Activated CD4-positive, alpha-beta T cell treated with anti-CD3 and anti-CD28 coated beads for 36 hours (primary cell): Measurements from ENCODE around the gene BRINP1. TPM values are rescaled to one million over a fixed set of nuclear protein-coding genes. Genes with fewer than 3 reads are reported as not detected.
A peak's percentile ranks its signal among the peaks of the same experiment; 100 is the strongest.

ENCODE experiments used
- ATAC-seq: fragments of 200-7000 bp; cut with Tn5 transposase; one replicate; pipeline ENCODE4 v1.10.0; 2021; ENCODE audit warnings: mild to moderate bottlenecking, moderate library complexity
- CTCF ChIA-PET: fragments of 350-600 bp; sonication (Branson Sonifier 250); formaldehyde crosslinking; loops from one replicate; lab custom pipeline; 2021; ENCODE audit warnings: antibody characterized with exemption; lab: Charles Lee
- POLR2A ChIA-PET: fragments of 350-600 bp; sonication (Branson Sonifier 250); formaldehyde crosslinking; loops from one replicate; lab custom pipeline; 2021; ENCODE audit warnings: antibody characterized with exemption, inconsistent platforms; lab: Charles Lee
- DNase-seq: peaks from one replicate; pipeline ENCODE4 v3.0.0-alpha.2; 2020
- H3K27ac Mint-ChIP-seq: one replicate; pipeline ENCODE4 v1.8.0; 2021; ENCODE audit warnings: mixed read lengths
- H3K27me3 Mint-ChIP-seq: one replicate; pipeline ENCODE4 v1.8.0; 2021; ENCODE audit warnings: mixed read lengths
- H3K36me3 Mint-ChIP-seq: one replicate; pipeline ENCODE4 v1.8.0; 2021; ENCODE audit warnings: low read depth, mixed read lengths
- H3K4me1 Mint-ChIP-seq: one replicate; pipeline ENCODE4 v1.8.0; 2021; ENCODE audit warnings: mixed read lengths
- H3K4me3 Mint-ChIP-seq: one replicate; pipeline ENCODE4 v1.8.0; 2021; ENCODE audit warnings: mild to moderate bottlenecking, moderate library complexity, mixed read lengths
- H3K9me3 Mint-ChIP-seq: one replicate; pipeline ENCODE4 v1.8.0; 2021; ENCODE audit warnings: low read depth, mixed read lengths
- intact Hi-C, 2 experiments: fragments of 100-400 bp; cut with DNase I in 1 of 2; cut with micrococcal nuclease in 1 of 2; formaldehyde crosslinking; loops; one replicate each; pipeline versions ENCODE4 v1.14.2 to v1.15.1; 2022 to 2024; cut with DNase I, micrococcal nuclease
- total RNA-seq, 2 experiments: library from RNA; stranded (reverse); gene quantifications; one replicate each; pipeline ENCODE4 v1.2.3, GENCODE V29; 2021

The BRINP1 gene
- total RNA-seq, 2 experiments from 2014 or later, result not detected

GRCh38 chr9:119369680-119370366 lies 588 bp upstream of the BRINP1 start:
- intact Hi-C loops, result loop anchor here in 1 of 2 experiments (10.0 kb wide), 2 partner anchors 975 to 1725 kb away; no protein-coding TSS in a partner anchor
- POLR2A ChIA-PET, result no interaction called here
- DNase-seq, result no peak
- CTCF ChIA-PET, result no interaction called here
- H3K9me3 Mint-ChIP-seq, result peaks cover 15% of the 10 kb centered on the region
- H3K36me3 Mint-ChIP-seq, result peaks cover 5% of the 10 kb centered on the region
- peaks cover 31% of the 10 kb centered on the region for H3K27me3 Mint-ChIP-seq
- peaks cover 3% of the 10 kb centered on the region for H3K4me1 Mint-ChIP-seq
- no peak for ATAC-seq
- no peak overlapping the region for H3K4me3 Mint-ChIP-seq
- H3K27ac Mint-ChIP-seq, result no peak overlapping the region

- DNase-seq (no peak), ATAC-seq (no peak)
- intact Hi-C loops, result loop anchor here in 1 of 2 experiments (10.0 kb wide), 1 partner anchor 1723 kb away; no protein-coding TSS in a partner anchor
- Mint-ChIP-seq H3K9me3 (peaks cover 15% of the 10 kb centered on the region), H3K4me3 (no peak overlapping the region), H3K36me3 (peaks cover 5% of the 10 kb centered on the region), H3K27me3 (peaks cover 31% of the 10 kb centered on the region), H3K27ac (no peak overlapping the region), H3K4me1 (peaks cover 3% of the 10 kb centered on the region)
- ChIA-PET CTCF (no interaction called here), POLR2A (no interaction called here)
These were observed 1.1 kb downstream of the BRINP1 start for GRCh38 chr9:119368179-119368578.

- peaks cover 3% of the 10 kb centered on the region for H3K4me1 Mint-ChIP-seq
- intact Hi-C loops, result loop anchor here in 1 of 2 experiments (10.0 kb wide), 1 partner anchor 1723 kb away; no protein-coding TSS in a partner anchor
- no peak overlapping the region for H3K4me3 Mint-ChIP-seq
- H3K27ac Mint-ChIP-seq, result no peak overlapping the region
- peaks cover 5% of the 10 kb centered on the region for H3K36me3 Mint-ChIP-seq
- CTCF ChIA-PET, result no interaction called here
- DNase-seq, result no peak
- no peak for ATAC-seq
- peaks cover 31% of the 10 kb centered on the region for H3K27me3 Mint-ChIP-seq
- H3K9me3 Mint-ChIP-seq, result peaks cover 15% of the 10 kb centered on the region
- POLR2A ChIA-PET, result no interaction called here
These were observed 1.6 kb downstream of the BRINP1 start for GRCh38 chr9:119367683-119368075.

GRCh38 chr9:119366909-119367682 lies 2.1 kb downstream of the BRINP1 start:
- DNase-seq (no peak), ATAC-seq (no peak)
- Mint-ChIP-seq H3K27me3 (peaks cover 31% of the 10 kb centered on the region), H3K27ac (no peak overlapping the region), H3K4me1 (peaks cover 3% of the 10 kb centered on the region), H3K36me3 (peaks cover 5% of the 10 kb centered on the region), H3K9me3 (peaks cover 15% of the 10 kb centered on the region), H3K4me3 (no peak overlapping the region)
- intact Hi-C loops, result loop anchor here in 1 of 2 experiments (10.0 kb wide), 1 partner anchor 1722 kb away; no protein-coding TSS in a partner anchor
- POLR2A ChIA-PET, result no interaction called here
- CTCF ChIA-PET, result interaction anchor here (0.7 kb wide), 1 partner anchor 16 kb away, joined by 3 read pairs; no protein-coding TSS in a partner anchor

- H3K4me3 Mint-ChIP-seq, result no peak overlapping the region
- H3K9me3 Mint-ChIP-seq, result peaks cover 7% of the 10 kb centered on the region
- intact Hi-C loops, result loop anchor here in 1 of 2 experiments (10.0 kb wide), 1 partner anchor 1721 kb away; no protein-coding TSS in a partner anchor
- ATAC-seq (no peak), DNase-seq (peak; percentile 17)
- H3K27me3 Mint-ChIP-seq, result peaks cover 21% of the 10 kb centered on the region
- ChIA-PET POLR2A (no interaction called here), CTCF (no interaction called here)
- no peak overlapping the region for H3K27ac Mint-ChIP-seq
- peaks cover 3% of the 10 kb centered on the region for H3K4me1 Mint-ChIP-seq
- peaks cover 5% of the 10 kb centered on the region for H3K36me3 Mint-ChIP-seq
These were observed 3.8 kb downstream of the BRINP1 start for GRCh38 chr9:119365291-119366027.

- ChIA-PET CTCF (no interaction called here), POLR2A (no interaction called here)
- no peak overlapping the region for H3K27ac Mint-ChIP-seq
- no peaks in the 10 kb centered on the region for H3K36me3 Mint-ChIP-seq
- H3K27me3 Mint-ChIP-seq, result peaks cover 2% of the 10 kb centered on the region
- H3K9me3 Mint-ChIP-seq, result no peaks in the 10 kb centered on the region
- ATAC-seq (no peak), DNase-seq (no peak)
- intact Hi-C loops, result loop anchor here in 1 of 2 experiments (10.0 kb wide), 1 partner anchor 1715 kb away; no protein-coding TSS in a partner anchor
- no peak overlapping the region for H3K4me3 Mint-ChIP-seq
- H3K4me1 Mint-ChIP-seq, result no peaks in the 10 kb centered on the region
These were observed 9.0 kb downstream of the BRINP1 start for GRCh38 chr9:119360237-119360636.

- ChIA-PET CTCF (no interaction called here), POLR2A (no interaction called here)
- no peak for DNase-seq
- Mint-ChIP-seq H3K27me3 (peaks cover 2% of the 10 kb centered on the region), H3K9me3 (no peaks in the 10 kb centered on the region), H3K36me3 (no peaks in the 10 kb centered on the region), H3K4me3 (no peak overlapping the region), H3K27ac (no peak overlapping the region), H3K4me1 (no peaks in the 10 kb centered on the region)
- intact Hi-C loops, result no loop called here
- ATAC-seq, result no peak
These were observed 11.7 kb downstream of the BRINP1 start for GRCh38 chr9:119357336-119358096.

GRCh38 chr9:119349351-119349825 lies 19.8 kb downstream of the BRINP1 start:
- Mint-ChIP-seq H3K4me3 (no peak overlapping the region), H3K9me3 (no peaks in the 10 kb centered on the region), H3K27me3 (peaks cover 8% of the 10 kb centered on the region), H3K36me3 (no peaks in the 10 kb centered on the region), H3K27ac (no peak overlapping the region), H3K4me1 (no peaks in the 10 kb centered on the region)
- intact Hi-C loops, result no loop called here
- ATAC-seq (no peak), DNase-seq (no peak)
- ChIA-PET POLR2A (no interaction called here), CTCF (no interaction called here)

- Mint-ChIP-seq H3K36me3 (no peaks in the 10 kb centered on the region), H3K9me3 (no peaks in the 10 kb centered on the region), H3K27ac (no peak overlapping the region), H3K4me3 (no peak overlapping the region), H3K27me3 (peaks cover 5% of the 10 kb centered on the region), H3K4me1 (no peaks in the 10 kb centered on the region)
- ATAC-seq (no peak), DNase-seq (no peak)
- ChIA-PET POLR2A (no interaction called here), CTCF (no interaction called here)
- intact Hi-C loops, result no loop called here
These were observed 25.9 kb downstream of the BRINP1 start for GRCh38 chr9:119343059-119343990.

GRCh38 chr9:119339056-119339455 lies 30.2 kb downstream of the BRINP1 start:
- H3K4me3 Mint-ChIP-seq, result no peak overlapping the region
- intact Hi-C loops, result no loop called here
- H3K27me3 Mint-ChIP-seq, result no peaks in the 10 kb centered on the region
- no peak for ATAC-seq
- peaks cover 4% of the 10 kb centered on the region for H3K9me3 Mint-ChIP-seq
- no peak for DNase-seq
- CTCF ChIA-PET, result no interaction called here
- POLR2A ChIA-PET, result no interaction called here
- H3K36me3 Mint-ChIP-seq, result no peaks in the 10 kb centered on the region
- H3K27ac Mint-ChIP-seq, result no peak overlapping the region
- no peaks in the 10 kb centered on the region for H3K4me1 Mint-ChIP-seq
